WI38 (cell line): ENCODE data around the gene DMAC2L.

Source experiments
- H3K4me3 ChIP-seq: 2 replicates; pipeline ENCODE4 v1.5.1; 2011; ENCODE audit warnings: low read depth, mild to moderate bottlenecking, control low read depth, low read length
- CTCF ChIP-seq: IDR thresholded peaks from 2 replicates; pipeline ENCODE4 v1.5.1; 2012; ENCODE audit warnings: low read depth, mild to moderate bottlenecking, control low read depth, low read length

DMAC2L gene

GRCh38 chr14:50373959-50374358, 61.8 kb downstream of the DMAC2L start:
- no peak overlapping the region for H3K4me3 ChIP-seq
- no peak for TF ChIP-seq CTCF

GRCh38 chr14:50375760-50376159, 63.6 kb downstream of the DMAC2L start:
- no peak overlapping the region for H3K4me3 ChIP-seq
- TF ChIP-seq CTCF = no peak
